A673 (cell line): ENCODE results near the gene CCDC57. TPM values are rescaled to one million over a fixed set of nuclear protein-coding genes. Genes with fewer than 3 reads are reported as not detected.

Experiments used
- BruUV-seq: library from RNA; stranded (reverse); fragments of 400-500 nt; replicated peaks from 2 replicates; lab custom pipeline; 2021; lab: Mats Ljungman, UMichigan
- CTCF ChIA-PET: fragments of 300-600 bp; sonication (Branson Sonifier 250); formaldehyde crosslinking; loops from one replicate; lab custom pipeline; 2022; ENCODE audit warnings: antibody characterized with exemption; lab: Charles Lee
- POLR2A ChIA-PET: fragments of 300-600 bp; sonication (Branson Sonifier 250); formaldehyde crosslinking; loops from one replicate; lab custom pipeline; 2022; ENCODE audit warnings: antibody characterized with exemption; ENCODE audit not compliant: low non-redundant PET; lab: Charles Lee
- DNase-seq: peaks from one replicate; pipeline ENCODE4 v3.0.0-alpha.2; 2015; ENCODE audit warnings: low spot score
- H3K27ac ChIP-seq: fragments of 200-600 bp; sonication (generic); 2 replicates; pipeline ENCODE4 v1.5.1; 2016; ENCODE audit warnings: mixed run types, low read depth, mild to moderate bottlenecking, mixed read lengths, antibody characterized with exemption, low read length; ENCODE audit not compliant: poor library complexity, severe bottlenecking
- H3K27me3 ChIP-seq: fragments of 200-600 bp; sonication (generic); replicated peaks from 2 replicates; pipeline ENCODE4 v1.6.1; 2017; ENCODE audit warnings: mixed run types, low read depth, mild to moderate bottlenecking, mixed read lengths, antibody characterized with exemption, low read length; ENCODE audit not compliant: insufficient read depth, poor library complexity
- H3K36me3 ChIP-seq: fragments of 200-600 bp; sonication (generic); 2 replicates; pipeline ENCODE4 v1.6.1; 2016; ENCODE audit warnings: mixed run types, mild to moderate bottlenecking, mixed read lengths, antibody characterized with exemption, low read length; ENCODE audit not compliant: insufficient read depth, poor library complexity, severe bottlenecking
- H3K4me1 ChIP-seq: fragments of 200-600 bp; sonication (generic); 2 replicates; pipeline ENCODE4 v1.6.1; 2017; ENCODE audit warnings: mixed run types, mild to moderate bottlenecking, mixed read lengths, antibody characterized with exemption, low read length; ENCODE audit not compliant: insufficient read depth, poor library complexity, severe bottlenecking
- H3K4me3 ChIP-seq: fragments of 200-600 bp; sonication (generic); 2 replicates; pipeline ENCODE4 v1.5.1; 2016; ENCODE audit warnings: low read depth, mixed run types, mild to moderate bottlenecking, mixed read lengths, low read length; ENCODE audit not compliant: poor library complexity, severe bottlenecking
- H3K9me3 ChIP-seq: fragments of 200-600 bp; sonication (generic); 2 replicates; pipeline ENCODE4 v1.6.1; 2016; ENCODE audit warnings: mixed run types, low read depth, mild to moderate bottlenecking, mixed read lengths, antibody characterized with exemption, low read length; ENCODE audit not compliant: poor library complexity, severe bottlenecking
- EZH2 ChIP-seq: fragments of 200-600 bp; sonication (generic); IDR thresholded peaks from 2 replicates; pipeline ENCODE4 v1.6.1; 2017; ENCODE audit warnings: borderline replicate concordance, low read depth, mild to moderate bottlenecking, mixed read lengths, antibody characterized with exemption, low read length; ENCODE audit not compliant: poor library complexity, severe bottlenecking
- intact Hi-C: fragments of 100-400 bp; cut with micrococcal nuclease; formaldehyde crosslinking; loops from one replicate; pipeline ENCODE4 v1.10.0; 2022; ENCODE audit not compliant: unreplicated experiment
- total RNA-seq: library from RNA; stranded (reverse); gene quantifications from 2 replicates; pipeline ENCODE4 v1.2.3, GENCODE V29; 2021
- TF ChIP-seq, protein P1 (sequence below): fragments of 300-800, 200-600 bp; sonication (generic); conservative IDR thresholded peaks from 2 replicates; pipeline ENCODE4 v1.5.1; 2017; ENCODE audit warnings: low read depth, mild to moderate bottlenecking, antibody characterized with exemption, low read length, moderate library complexity, mixed read lengths

CCDC57 gene
- total RNA-seq, 1 experiment from 2014 or later = 43.6 TPM

- CTCF ChIA-PET = interaction anchor here (2.5 kb wide), 1 partner anchor 125 kb away, joined by 19 read pairs; the partner anchor contains the start of gene RAC3
Measured at GRCh38 chr17:82155606-82156005, 57.0 kb downstream of the CCDC57 start.

GRCh38 chr17:82154881-82155331 lies 57.7 kb downstream of the CCDC57 start:
- ChIA-PET CTCF (interaction anchor here (0.7 to 2.5 kb wide), 2 partner anchors 82 to 124 kb away, joined by 5 to 19 read pairs; partner anchors contain the start of gene RAC3), POLR2A (no interaction called here)
- Histone ChIP-seq H3K27ac (no peak overlapping the region), H3K36me3 (no peaks in the 10 kb centered on the region), H3K27me3 (no peaks in the 10 kb centered on the region), H3K4me3 (no peak overlapping the region), H3K9me3 (no peaks in the 10 kb centered on the region), H3K4me1 (no peaks in the 10 kb centered on the region)
- intact Hi-C loops = loop anchor here (5.0 kb wide), 1 partner anchor 123 kb away; the partner anchor contains the start of gene RAC3
- no peak for DNase-seq
- TF ChIP-seq EZH2 = no peak
- TF ChIP-seq, protein P1, sequence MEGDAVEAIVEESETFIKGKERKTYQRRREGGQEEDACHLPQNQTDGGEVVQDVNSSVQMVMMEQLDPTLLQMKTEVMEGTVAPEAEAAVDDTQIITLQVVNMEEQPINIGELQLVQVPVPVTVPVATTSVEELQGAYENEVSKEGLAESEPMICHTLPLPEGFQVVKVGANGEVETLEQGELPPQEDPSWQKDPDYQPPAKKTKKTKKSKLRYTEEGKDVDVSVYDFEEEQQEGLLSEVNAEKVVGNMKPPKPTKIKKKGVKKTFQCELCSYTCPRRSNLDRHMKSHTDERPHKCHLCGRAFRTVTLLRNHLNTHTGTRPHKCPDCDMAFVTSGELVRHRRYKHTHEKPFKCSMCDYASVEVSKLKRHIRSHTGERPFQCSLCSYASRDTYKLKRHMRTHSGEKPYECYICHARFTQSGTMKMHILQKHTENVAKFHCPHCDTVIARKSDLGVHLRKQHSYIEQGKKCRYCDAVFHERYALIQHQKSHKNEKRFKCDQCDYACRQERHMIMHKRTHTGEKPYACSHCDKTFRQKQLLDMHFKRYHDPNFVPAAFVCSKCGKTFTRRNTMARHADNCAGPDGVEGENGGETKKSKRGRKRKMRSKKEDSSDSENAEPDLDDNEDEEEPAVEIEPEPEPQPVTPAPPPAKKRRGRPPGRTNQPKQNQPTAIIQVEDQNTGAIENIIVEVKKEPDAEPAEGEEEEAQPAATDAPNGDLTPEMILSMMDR = no peak
- BruUV-seq = no TSS peak

More at GRCh38 chr17:82155606-82156005, 57.0 kb downstream of the CCDC57 start:
- H3K4me3 ChIP-seq = no peak overlapping the region
- BruUV-seq = no TSS peak
- DNase-seq = no peak
- intact Hi-C loops = no loop called here
- no peaks in the 10 kb centered on the region for H3K36me3 ChIP-seq
- no peak for TF ChIP-seq EZH2
- TF ChIP-seq, protein P1 = no peak
- no peaks in the 10 kb centered on the region for H3K9me3 ChIP-seq
- H3K4me1 ChIP-seq = no peaks in the 10 kb centered on the region
- H3K27me3 ChIP-seq = no peaks in the 10 kb centered on the region
- POLR2A ChIA-PET = no interaction called here
- H3K27ac ChIP-seq = no peak overlapping the region

DNA sequence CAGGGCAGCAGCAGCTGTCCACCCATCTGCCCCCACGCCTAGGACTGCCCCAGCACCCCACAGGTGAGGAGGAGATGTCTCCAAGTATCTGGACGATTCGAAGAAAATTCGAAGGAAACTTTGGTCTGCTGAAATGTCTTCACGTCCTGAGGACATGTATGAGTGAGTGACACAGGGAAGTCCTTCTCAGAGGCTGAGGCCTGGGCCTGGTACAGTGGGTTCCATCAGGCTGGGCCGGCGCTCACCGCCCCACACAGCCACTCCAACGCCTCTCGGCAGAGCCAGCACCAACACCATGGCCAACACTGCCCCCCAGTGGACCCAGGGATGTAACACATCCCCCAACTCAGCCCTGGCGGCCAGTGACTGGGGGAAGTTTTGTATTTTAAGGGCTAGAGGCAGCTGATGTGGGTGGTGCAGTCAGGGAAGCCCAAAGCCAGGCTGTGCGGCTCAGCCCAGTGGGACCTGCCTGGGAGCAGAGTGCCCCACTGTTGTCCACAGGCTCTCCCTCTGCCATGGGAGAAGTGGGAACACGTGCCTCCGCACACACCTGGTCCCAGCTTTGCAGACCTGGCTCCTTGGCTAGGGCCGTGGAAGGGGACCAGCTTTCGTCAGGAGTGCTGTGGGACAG lies 58.8 kb downstream of the CCDC57 start:
- intact Hi-C loops = loop anchor here (5.0 kb wide), 1 partner anchor 122 kb away; the partner anchor contains the start of gene RAC3
- POLR2A ChIA-PET = no interaction called here
- Histone ChIP-seq H3K4me1 (no peaks in the 10 kb centered on the region), H3K36me3 (no peaks in the 10 kb centered on the region), H3K9me3 (no peaks in the 10 kb centered on the region), H3K27me3 (no peaks in the 10 kb centered on the region), H3K4me3 (no peak overlapping the region), H3K27ac (no peak overlapping the region)
- DNase-seq = peak; percentile 81
- TF ChIP-seq EZH2 = no peak
- TF ChIP-seq, protein P1 = peak; percentile 90
- CTCF ChIA-PET = interaction anchor here (2.5 kb wide), 1 partner anchor 123 kb away, joined by 19 read pairs; the partner anchor contains the start of gene RAC3
- BruUV-seq = no TSS peak
